Progenitor cell of endocrine pancreas (in vitro differentiated cells): ENCODE measurements around the gene SLC1A4. TPM values are rescaled to one million over a fixed set of nuclear protein-coding genes. Genes with fewer than 3 reads are reported as not detected.
"Not testable (repeated sequence)": the region's sequence is repeated elsewhere in the genome, so short reads cannot be mapped to it uniquely, and the experiment has no call there.

Experiments
- DNase-seq: peaks from one replicate; pipeline ENCODE4 v3.0.0; 2021; ENCODE audit warnings: low spot score; ENCODE audit not compliant: unreplicated experiment
- H3K27ac Mint-ChIP-seq: 2 replicates; pipeline ENCODE4 v1.8.0; 2021; ENCODE audit warnings: mild to moderate bottlenecking, moderate library complexity, mixed read lengths
- H3K27me3 Mint-ChIP-seq: 2 replicates; pipeline ENCODE4 v1.8.0; 2021; ENCODE audit warnings: mixed read lengths
- H3K36me3 Mint-ChIP-seq: 2 replicates; pipeline ENCODE4 v1.8.0; 2022; ENCODE audit warnings: mixed read lengths; ENCODE audit not compliant: insufficient read depth
- H3K4me1 Mint-ChIP-seq: 2 replicates; pipeline ENCODE4 v1.8.0; 2021; ENCODE audit warnings: low read depth, mixed read lengths
- H3K4me3 Mint-ChIP-seq: 2 replicates; pipeline ENCODE4 v1.8.0; 2021; ENCODE audit warnings: low read depth, mild to moderate bottlenecking, moderate library complexity, mixed read lengths
- H3K9me3 Mint-ChIP-seq: 2 replicates; pipeline ENCODE4 v1.8.0; 2021; ENCODE audit warnings: low read depth, mixed read lengths
- CTCF ChIP-seq: fragments of 200-600 bp; sonication (generic); IDR thresholded peaks from one replicate; pipeline ENCODE4 v1.5.0; 2021; ENCODE audit warnings: antibody characterized with exemption, mild to moderate bottlenecking; ENCODE audit not compliant: unreplicated experiment
- total RNA-seq: library from RNA; stranded (reverse); gene quantifications from 2 replicates; pipeline ENCODE4 v1.2.1, GENCODE V29; 2021

The SLC1A4 gene
- total RNA-seq, 1 donor from 2014 or later = 12.5 TPM

GRCh38 chr2:65019010-65019409 lies 29.8 kb downstream of the SLC1A4 start:
- H3K4me3 Mint-ChIP-seq = no peak overlapping the region
- H3K36me3 Mint-ChIP-seq = peaks cover 21% of the 10 kb centered on the region
- H3K27ac Mint-ChIP-seq = no peak overlapping the region
- H3K4me1 Mint-ChIP-seq = peaks cover 3% of the 10 kb centered on the region
- H3K27me3 Mint-ChIP-seq = no peaks in the 10 kb centered on the region
- H3K9me3 Mint-ChIP-seq = no peaks in the 10 kb centered on the region
- DNase-seq = no peak
- TF ChIP-seq CTCF = no peak

- Mint-ChIP-seq H3K36me3 (peaks cover 24% of the 10 kb centered on the region), H3K27ac (no peak overlapping the region), H3K9me3 (no peaks in the 10 kb centered on the region), H3K4me3 (no peak overlapping the region), H3K27me3 (no peaks in the 10 kb centered on the region), H3K4me1 (peaks cover 3% of the 10 kb centered on the region)
- no peak for TF ChIP-seq CTCF
- DNase-seq = no peak
Observed at GRCh38 chr2:65019675-65020195, 30.5 kb downstream of the SLC1A4 start.

GRCh38 chr2:65020251-65020650 lies 31.1 kb downstream of the SLC1A4 start:
- H3K36me3 Mint-ChIP-seq = peaks cover 21% of the 10 kb centered on the region
- not testable (repeated sequence) for H3K4me1 Mint-ChIP-seq, H3K27ac Mint-ChIP-seq, H3K27me3 Mint-ChIP-seq, H3K9me3 Mint-ChIP-seq, DNase-seq, H3K4me3 Mint-ChIP-seq

- Mint-ChIP-seq H3K9me3 (no peaks in the 10 kb centered on the region), H3K27me3 (no peaks in the 10 kb centered on the region), H3K27ac (no peak overlapping the region), H3K4me3 (no peak overlapping the region), H3K36me3 (peaks cover 21% of the 10 kb centered on the region), H3K4me1 (peaks cover 7% of the 10 kb centered on the region)
- DNase-seq = no peak
- TF ChIP-seq CTCF = no peak
Observed at GRCh38 chr2:65020943-65021528, 31.8 kb downstream of the SLC1A4 start.

- no peaks in the 10 kb centered on the region for H3K9me3 Mint-ChIP-seq
- no peak overlapping the region for H3K4me3 Mint-ChIP-seq
- peaks cover 9% of the 10 kb centered on the region for H3K4me1 Mint-ChIP-seq
- peaks cover 20% of the 10 kb centered on the region for H3K36me3 Mint-ChIP-seq
- TF ChIP-seq CTCF = no peak
- H3K27me3 Mint-ChIP-seq = no peaks in the 10 kb centered on the region
- no peak overlapping the region for H3K27ac Mint-ChIP-seq
- DNase-seq = no peak
Observed at GRCh38 chr2:65021709-65022108, 32.5 kb downstream of the SLC1A4 start.

GRCh38 chr2:65022189-65022588 lies 33.0 kb downstream of the SLC1A4 start:
- Mint-ChIP-seq H3K9me3 (no peaks in the 10 kb centered on the region), H3K27ac (no peak overlapping the region), H3K36me3 (peaks cover 20% of the 10 kb centered on the region), H3K4me1 (peaks cover 9% of the 10 kb centered on the region), H3K4me3 (no peak overlapping the region), H3K27me3 (no peaks in the 10 kb centered on the region)
- DNase-seq = no peak
- TF ChIP-seq CTCF = no peak
